Measurements from ENCODE around the gene CDH8. TPM values are rescaled to one million over a fixed set of nuclear protein-coding genes. Genes with fewer than 3 reads are reported as not detected.

CDH8 gene
- total RNA-seq, 4 donors from 2014 or later = not detected

- no peak for DNase-seq
- H3K27ac ChIP-seq = no peak overlapping the region
- TF ChIP-seq POLR2A (IDR thresholded peaks at IDR 0.05) (no peak), CTCF (IDR thresholded peaks at IDR 0.05) (no peak)
- no peaks in the 10 kb centered on the region for H3K4me1 ChIP-seq
- H3K36me3 ChIP-seq = no peaks in the 10 kb centered on the region
- intact Hi-C loops (cut with DNase I) = no loop called here
- WGBS, 2 donors = 39 to 58% methylated on average over 3 of the region's 3 CpGs
- H3K27me3 ChIP-seq = no peaks in the 10 kb centered on the region
- H3K9me3 ChIP-seq = no peaks in the 10 kb centered on the region
- no peak overlapping the region for H3K4me3 ChIP-seq (replicated peaks in 1 of 3)
These were observed 13.6 kb downstream of the CDH8 start for GRCh38 chr16:62022688-62023087.

GRCh38 chr16:62021161-62021581 is 15.1 kb downstream of the CDH8 start:
- intact Hi-C loops (cut with DNase I) = no loop called here
- no peaks in the 10 kb centered on the region for H3K9me3 ChIP-seq
- no peaks in the 10 kb centered on the region for H3K27me3 ChIP-seq
- 27 to 33% methylated on average over 11 of the region's 11 CpGs for WGBS, 2 donors
- no peak overlapping the region for H3K4me3 ChIP-seq (replicated peaks in 1 of 3)
- H3K27ac ChIP-seq = no peak overlapping the region
- H3K4me1 ChIP-seq = no peaks in the 10 kb centered on the region
- TF ChIP-seq POLR2A (IDR thresholded peaks at IDR 0.05) (no peak), CTCF (IDR thresholded peaks at IDR 0.05) (no peak)
- DNase-seq = no peak
- H3K36me3 ChIP-seq = no peaks in the 10 kb centered on the region

- 52 to 63% methylated on average over 6 of the region's 6 CpGs for WGBS, 2 donors
- H3K4me3 ChIP-seq (replicated peaks in 1 of 3) = no peak overlapping the region
- intact Hi-C loops (cut with DNase I) = no loop called here
These were observed 15.6 kb downstream of the CDH8 start for GRCh38 chr16:62020681-62021080.

GRCh38 chr16:62019851-62020250 is 16.4 kb downstream of the CDH8 start:
- no peak for DNase-seq
- H3K27me3 ChIP-seq = no peaks in the 10 kb centered on the region
- no peak for TF ChIP-seq CTCF (IDR thresholded peaks at IDR 0.05)
- TF ChIP-seq POLR2A (IDR thresholded peaks at IDR 0.05) = no peak
- no peak overlapping the region for H3K4me3 ChIP-seq (replicated peaks in 1 of 3)
- intact Hi-C loops (cut with DNase I) = no loop called here
- no peaks in the 10 kb centered on the region for H3K9me3 ChIP-seq
- no peak overlapping the region for H3K27ac ChIP-seq
- WGBS, 2 donors = 82 to 89% methylated on average over 1 of the region's 1 CpG
- no peaks in the 10 kb centered on the region for H3K36me3 ChIP-seq
- no peaks in the 10 kb centered on the region for H3K4me1 ChIP-seq

More at GRCh38 chr16:62020681-62021080, 15.6 kb downstream of the CDH8 start:
- TF ChIP-seq CTCF (IDR thresholded peaks at IDR 0.05) = no peak
- no peak for TF ChIP-seq POLR2A (IDR thresholded peaks at IDR 0.05)
- no peaks in the 10 kb centered on the region for H3K36me3 ChIP-seq
- DNase-seq = no peak
- no peaks in the 10 kb centered on the region for H3K4me1 ChIP-seq
- H3K27ac ChIP-seq = no peak overlapping the region
- H3K27me3 ChIP-seq = no peaks in the 10 kb centered on the region
- H3K9me3 ChIP-seq = no peaks in the 10 kb centered on the region

- no peak overlapping the region for H3K4me3 ChIP-seq (replicated peaks in 1 of 3)
- no peaks in the 10 kb centered on the region for H3K4me1 ChIP-seq
- intact Hi-C loops (cut with DNase I) = no loop called here
- no peaks in the 10 kb centered on the region for H3K9me3 ChIP-seq
- H3K27ac ChIP-seq = no peak overlapping the region
- H3K36me3 ChIP-seq = no peaks in the 10 kb centered on the region
- WGBS, 2 donors = 62 to 73% methylated on average over 15 of the region's 15 CpGs
- no peak for DNase-seq
- no peaks in the 10 kb centered on the region for H3K27me3 ChIP-seq
- TF ChIP-seq POLR2A (IDR thresholded peaks at IDR 0.05) (no peak), CTCF (IDR thresholded peaks at IDR 0.05) (no peak)
These were observed 17.8 kb downstream of the CDH8 start for GRCh38 chr16:62018301-62019060.

All from thyroid gland (tissue), 4 donors.